VCaP (cell line): ENCODE results near the gene TNFRSF6B.
"Not testable (repeated sequence)": the region's sequence is repeated elsewhere in the genome, so short reads cannot be mapped to it uniquely, and the experiment has no call there.

Experiments
- H3K27ac ChIP-seq: fragments of 450-650 bp; 2 replicates; pipeline ENCODE4 v1.5.1; 2017
- CTCF ChIP-seq: fragments of 450-650 bp; conservative IDR thresholded peaks from 2 replicates; pipeline ENCODE4 v1.5.1; 2017; ENCODE audit warnings: mild to moderate bottlenecking, moderate library complexity

TNFRSF6B gene

GRCh38 chr20:63664143-63664851 lies 32.2 kb upstream of the TNFRSF6B start:
- TF ChIP-seq CTCF: no peak
- H3K27ac ChIP-seq: no peak overlapping the region

DNA sequence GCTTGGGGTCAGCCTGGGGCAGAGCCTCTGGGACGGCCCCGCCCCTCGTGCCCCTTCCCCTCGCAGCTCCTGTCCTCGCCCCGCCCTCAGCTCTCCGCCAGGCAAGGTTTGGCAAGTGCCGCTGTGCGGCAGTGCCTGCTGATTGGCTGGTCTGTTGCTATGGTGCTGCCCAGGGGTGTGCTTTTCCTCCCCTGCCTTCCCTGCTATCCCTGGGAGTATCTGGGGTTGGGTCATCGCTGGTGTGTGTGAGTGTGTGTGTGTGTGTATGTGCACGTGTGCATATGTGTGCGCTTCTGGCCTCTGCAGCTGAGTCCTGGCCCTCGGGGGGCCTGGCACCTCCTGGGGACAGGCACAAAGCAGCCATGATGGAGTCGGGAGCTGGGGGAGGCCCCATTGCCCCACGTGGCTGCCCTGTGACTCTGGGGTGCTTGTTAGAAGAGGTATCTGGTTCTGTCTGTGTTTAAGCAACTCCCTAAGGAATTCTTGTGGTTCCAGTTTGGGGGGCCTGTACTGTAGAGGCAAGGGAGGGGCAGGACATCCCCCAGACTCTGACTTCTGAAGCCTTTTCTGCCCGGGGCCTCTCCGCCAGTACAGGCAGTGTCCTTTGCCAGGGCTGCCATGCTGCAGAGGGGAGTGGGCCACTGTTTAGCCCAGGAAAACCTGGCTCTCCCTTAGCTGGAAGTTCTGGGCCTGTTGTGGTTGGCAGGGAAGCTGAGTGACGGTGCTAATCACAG lies 31.4 kb upstream of the TNFRSF6B start:
- no peak overlapping the region for H3K27ac ChIP-seq
- TF ChIP-seq CTCF: no peak

DNA sequence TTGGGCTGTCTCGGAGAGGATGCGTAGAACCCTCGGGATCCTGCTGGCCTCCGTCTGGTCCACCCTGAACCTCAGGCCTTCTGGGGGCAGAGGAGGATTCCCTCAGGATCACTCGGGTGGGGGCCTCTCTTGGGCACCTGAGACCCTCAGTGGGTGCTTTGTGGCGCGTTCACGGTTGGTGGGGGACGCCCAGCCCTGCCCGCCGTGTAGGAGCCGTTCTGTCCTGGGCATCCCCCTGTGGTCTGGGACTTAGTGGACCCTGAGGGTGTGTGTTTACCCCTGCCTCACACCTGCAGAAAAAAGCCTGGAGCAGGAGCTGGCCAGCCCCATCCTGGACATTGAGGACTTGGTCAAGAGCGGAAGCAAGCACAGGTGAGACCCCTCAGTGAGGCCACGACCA lies 30.7 kb upstream of the TNFRSF6B start:
- no peak for TF ChIP-seq CTCF
- H3K27ac ChIP-seq: no peak overlapping the region

DNA sequence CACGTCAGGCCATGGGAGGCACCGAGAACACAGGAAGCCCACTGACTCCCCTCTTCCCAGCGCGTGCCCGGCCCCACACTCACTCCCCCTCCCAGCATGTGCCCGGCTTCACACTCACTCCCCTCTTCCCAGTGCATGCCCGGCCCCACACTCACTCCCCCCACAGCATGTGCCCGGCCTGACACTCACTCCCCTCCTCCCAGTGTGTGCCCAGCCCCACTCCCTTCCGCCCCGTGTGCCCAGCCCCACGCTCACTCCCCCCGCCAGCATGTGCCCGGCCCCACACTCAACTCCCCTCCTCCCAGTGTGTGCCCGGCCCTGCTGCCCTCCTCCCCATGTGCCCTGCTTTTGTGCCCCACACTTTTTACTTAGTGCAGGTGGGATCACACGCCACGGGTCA lies 28.6 kb upstream of the TNFRSF6B start:
- no peak for TF ChIP-seq CTCF
- H3K27ac ChIP-seq: no peak overlapping the region

GRCh38 chr20:63668351-63668750 lies 28.1 kb upstream of the TNFRSF6B start:
- H3K27ac ChIP-seq: no peak overlapping the region
- TF ChIP-seq CTCF: no peak

DNA sequence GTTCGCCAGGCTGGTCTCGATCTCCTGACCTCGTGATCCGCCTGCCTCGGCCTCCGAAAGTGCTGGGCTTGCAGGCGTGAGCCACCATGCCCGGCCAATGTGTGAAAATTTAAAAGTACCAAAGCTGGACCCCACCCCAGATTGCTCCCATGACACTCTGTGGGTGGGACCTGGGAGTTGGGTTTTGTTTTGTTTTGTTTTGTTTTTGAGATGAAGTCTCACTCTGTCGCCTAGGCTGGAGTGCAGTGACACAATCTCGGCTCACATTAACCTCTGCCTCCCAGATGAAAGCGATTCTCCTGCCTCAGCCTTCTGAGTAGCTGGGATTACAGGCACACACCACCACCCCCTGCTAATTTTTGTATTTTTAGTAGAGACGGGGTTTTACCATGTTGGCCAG lies 24.8 kb upstream of the TNFRSF6B start:
- not testable (repeated sequence) for H3K27ac ChIP-seq

DNA sequence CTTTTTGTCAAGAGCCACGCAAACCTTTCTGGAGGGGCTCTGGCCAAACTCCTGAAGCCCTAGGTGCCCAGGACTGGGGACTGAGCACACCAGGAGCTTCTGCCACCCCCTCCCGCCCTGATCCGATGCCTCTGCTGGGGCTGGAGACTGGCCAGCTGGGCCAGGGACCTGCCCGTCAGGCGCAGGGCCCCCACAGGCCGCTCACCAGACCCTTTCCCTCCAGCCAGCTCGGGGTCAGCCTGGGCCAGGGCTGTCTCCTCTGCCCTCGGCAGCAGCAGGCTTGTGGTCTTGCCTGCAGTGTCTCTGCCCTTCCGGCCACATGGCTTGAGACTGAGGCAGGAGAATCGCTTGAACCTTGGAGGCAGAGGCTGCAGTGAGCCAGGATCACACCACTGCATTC lies 23.8 kb upstream of the TNFRSF6B start:
- no peak overlapping the region for H3K27ac ChIP-seq
- no peak for TF ChIP-seq CTCF

- H3K27ac ChIP-seq: no peak overlapping the region
Measured at GRCh38 chr20:63673951-63674350, 22.5 kb upstream of the TNFRSF6B start.

More at GRCh38 chr20:63673951-63674350, 22.5 kb upstream of the TNFRSF6B start:
- no peak for TF ChIP-seq CTCF
